Measurements from ENCODE around the gene JAK3. TPM values are rescaled to one million over a fixed set of nuclear protein-coding genes. Genes with fewer than 3 reads are reported as not detected.
"Not testable (repeated sequence)": the region's sequence is repeated elsewhere in the genome, so short reads cannot be mapped to it uniquely, and the experiment has no call there.

Gene JAK3
- total and polyA plus RNA-seq, 10 donors, result 30.6 to 203 (median 116) TPM

- no peak for DNase-seq
- peaks cover 0 to 4% (median 0%) of the 10 kb centered on the region in 7 donors for H3K27me3 ChIP-seq (replicated peaks in 1 of 7)
- peaks cover 0 to 71% (median 29%) of the 10 kb centered on the region in 6 donors for H3K36me3 ChIP-seq
- no peaks in the 10 kb centered on the region for H3K9me3 ChIP-seq
- TF ChIP-seq POLR2AphosphoS5 (IDR thresholded peaks at IDR 0.05), result peak in 1 of 3 donors; percentile 19
- TF ChIP-seq POLR2A (IDR thresholded peaks at IDR 0.05), result no peak
- H3K4me3 ChIP-seq, result no peak overlapping the region
- no peak overlapping the region for H3K27ac ChIP-seq
- WGBS, 5 donors, result 90 to 98% (median 97%) methylated on average over 5 to 14 of the region's 14 CpGs
- H3K4me1 ChIP-seq, result peaks cover 0 to 30% (median 14%) of the 10 kb centered on the region in 6 donors
- intact Hi-C loops (cut with DNase I; ENCODE audit: low total_unique reads), result no loop called here
Measured at GRCh38 chr19:17787274-17787913, 60.4 kb downstream of the JAK3 start.

GRCh38 chr19:17784201-17785008, 63.4 kb downstream of the JAK3 start:
- no peaks in the 10 kb centered on the region for H3K9me3 ChIP-seq
- peak; percentile 86 for DNase-seq
- no peak overlapping the region for H3K4me3 ChIP-seq
- H3K27me3 ChIP-seq (replicated peaks in 1 of 7), result peaks cover 0 to 12% (median 0%) of the 10 kb centered on the region in 7 donors
- peak; percentile 38 to 89 (median 83) for TF ChIP-seq CTCF (IDR thresholded peaks at IDR 0.05 in 8 of 11, conservative IDR thresholded peaks at IDR 0.05 in 3 of 11)
- peak in 1 of 3 donors; percentile 26 for TF ChIP-seq POLR2A (IDR thresholded peaks at IDR 0.05)
- TF ChIP-seq POLR2AphosphoS5 (IDR thresholded peaks at IDR 0.05), result peak in 1 of 3 donors; percentile 8
- peaks cover 0 to 15% (median 5%) of the 10 kb centered on the region in 6 donors for H3K4me1 ChIP-seq
- H3K27ac ChIP-seq, result no peak overlapping the region
- peaks cover 0 to 84% (median 31%) of the 10 kb centered on the region in 6 donors for H3K36me3 ChIP-seq
- intact Hi-C loops (cut with DNase I; ENCODE audit: low total_unique reads), result loop anchor here (5.0 kb wide), 1 partner anchor 73 kb away; the partner anchor contains the start of gene RPL18A
- WGBS, 5 donors, result 46 to 70% (median 63%) methylated on average over 24 to 32 of the region's 32 CpGs

- WGBS, 5 donors, result 77 to 90% (median 87%) methylated on average over 3 to 5 of the region's 5 CpGs
- intact Hi-C loops (cut with DNase I; ENCODE audit: low total_unique reads), result loop anchor here (5.0 kb wide), 1 partner anchor 74 kb away; the partner anchor contains the start of gene RPL18A
Measured at GRCh38 chr19:17783721-17784120, 64.1 kb downstream of the JAK3 start.

GRCh38 chr19:17780781-17781180, 67.0 kb downstream of the JAK3 start:
- no peak for DNase-seq
- peaks cover 0 to 57% (median 20%) of the 10 kb centered on the region in 6 donors for H3K36me3 ChIP-seq
- intact Hi-C loops (cut with DNase I; ENCODE audit: low total_unique reads), result loop anchor here (5.0 kb wide), 1 partner anchor 77 kb away; the partner anchor contains the start of gene RPL18A

More at GRCh38 chr19:17783721-17784120, 64.1 kb downstream of the JAK3 start:
- H3K27ac ChIP-seq, H3K9me3 ChIP-seq, DNase-seq, H3K4me3 ChIP-seq: not testable (repeated sequence)
- Histone ChIP-seq H3K4me1 (peaks cover 3 to 22% (median 8%) of the 10 kb centered on the region in 6 donors), H3K36me3 (peaks cover 0 to 77% (median 31%) of the 10 kb centered on the region in 6 donors), H3K27me3 (replicated peaks in 1 of 7) (peaks cover 0 to 13% (median 0%) of the 10 kb centered on the region in 7 donors)

More at GRCh38 chr19:17780781-17781180, 67.0 kb downstream of the JAK3 start:
- Histone ChIP-seq H3K27ac (no peak overlapping the region), H3K4me3 (no peak overlapping the region), H3K9me3 (no peaks in the 10 kb centered on the region), H3K27me3 (replicated peaks in 1 of 7) (peaks cover 0 to 22% (median 0%) of the 10 kb centered on the region in 7 donors), H3K4me1 (peaks cover 3 to 47% (median 18%) of the 10 kb centered on the region in 6 donors)
- 85 to 96% (median 91%) methylated on average over 2 of the region's 2 CpGs for WGBS, 5 donors
- TF ChIP-seq POLR2AphosphoS5 (IDR thresholded peaks at IDR 0.05) (no peak), POLR2A (IDR thresholded peaks at IDR 0.05) (no peak), CTCF (IDR thresholded peaks at IDR 0.05 in 8 of 11, conservative IDR thresholded peaks at IDR 0.05 in 3 of 11) (no peak)

Measured in spleen (tissue), 11 donors.